NCI-H1436 treated with DMSO at 0.1 percent for 48 hours (cell line): Measurements from ENCODE around the gene SLC13A4.
"Not testable (repeated sequence)": the region's sequence is repeated elsewhere in the genome, so short reads cannot be mapped to it uniquely, and the experiment has no call there.

Experiments used
- DNase-seq: peaks from one replicate; lab custom pipeline; 2025; lab: John Stamatoyannopoulos, UW

SLC13A4 gene

DNA sequence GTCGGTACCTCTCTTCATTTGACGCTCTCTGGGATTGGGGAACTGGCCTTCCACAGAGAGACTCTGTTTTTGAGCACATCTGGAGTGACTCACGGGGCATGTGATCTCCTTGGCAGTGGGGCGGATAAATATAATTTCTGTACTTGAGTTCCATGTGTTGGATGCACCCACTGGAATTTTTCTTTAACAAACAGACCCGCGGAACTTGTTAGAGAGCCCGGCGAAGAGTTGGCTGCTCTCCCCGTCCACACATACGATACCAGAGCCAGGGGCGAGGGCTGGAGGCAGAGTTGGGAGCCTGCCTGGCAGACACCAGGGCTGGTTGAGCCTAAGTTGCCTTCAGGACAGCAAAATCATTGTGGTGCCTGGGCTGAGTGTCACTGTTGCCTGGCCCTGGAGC, 20.8 kb upstream of the SLC13A4 start, which contains the start of gene FAM180A:
Gene FAM180A, minus strand, starts transcription at position 44 of the 400 bp plus-strand sequence. CDS start 233 bp downstream, outside the sequence.
- DNase-seq = no peak

DNA sequence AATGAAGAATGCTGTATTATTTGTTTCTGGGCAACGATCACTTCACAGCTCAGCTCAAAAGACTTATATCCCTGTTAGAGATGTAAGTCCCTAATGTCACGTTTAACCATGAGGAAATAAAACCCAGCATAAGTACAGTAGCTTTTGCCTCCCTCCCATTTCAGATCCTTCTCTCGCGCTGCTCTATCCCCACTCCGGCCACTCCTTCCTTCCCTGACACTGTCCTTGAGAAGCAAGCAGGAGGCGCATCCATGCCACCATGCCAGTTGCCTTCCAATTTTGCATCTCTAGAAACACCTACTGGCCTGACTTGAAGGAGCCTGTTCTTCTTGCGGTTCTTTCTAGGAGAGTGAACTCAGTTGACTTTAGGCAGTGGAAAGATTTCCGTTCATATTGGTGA, 19.4 kb upstream of the SLC13A4 start:
- DNase-seq = no peak

DNA sequence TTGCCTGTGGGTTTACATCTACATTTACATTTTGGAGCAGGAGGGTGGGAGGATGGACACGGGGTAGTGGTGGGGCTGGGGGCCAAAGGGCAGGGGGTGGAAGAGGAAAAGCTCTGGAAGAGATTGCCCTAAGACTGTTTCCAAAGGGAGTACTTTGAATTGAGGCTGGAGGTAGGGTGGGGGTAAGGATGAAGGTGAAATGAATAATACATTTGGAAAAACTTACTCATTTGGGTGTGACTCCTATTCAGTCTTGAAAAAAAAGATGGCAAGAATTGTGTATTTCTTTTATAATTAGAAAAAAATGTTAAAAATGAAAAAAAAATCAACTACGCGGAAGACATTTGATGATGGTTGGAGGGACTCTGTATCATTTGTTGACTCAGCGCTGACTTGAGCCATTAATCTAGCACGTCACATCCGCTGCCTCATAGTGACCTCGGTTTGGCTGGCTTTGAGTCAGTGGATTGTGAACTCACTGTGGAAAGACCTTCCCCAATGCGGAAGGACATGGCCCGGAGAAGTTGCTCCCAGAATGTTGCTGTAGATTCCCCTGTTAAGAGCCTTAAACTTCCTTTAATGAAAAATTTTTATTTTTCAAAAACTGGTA, 17.8 kb upstream of the SLC13A4 start:
- DNase-seq = no peak

DNA sequence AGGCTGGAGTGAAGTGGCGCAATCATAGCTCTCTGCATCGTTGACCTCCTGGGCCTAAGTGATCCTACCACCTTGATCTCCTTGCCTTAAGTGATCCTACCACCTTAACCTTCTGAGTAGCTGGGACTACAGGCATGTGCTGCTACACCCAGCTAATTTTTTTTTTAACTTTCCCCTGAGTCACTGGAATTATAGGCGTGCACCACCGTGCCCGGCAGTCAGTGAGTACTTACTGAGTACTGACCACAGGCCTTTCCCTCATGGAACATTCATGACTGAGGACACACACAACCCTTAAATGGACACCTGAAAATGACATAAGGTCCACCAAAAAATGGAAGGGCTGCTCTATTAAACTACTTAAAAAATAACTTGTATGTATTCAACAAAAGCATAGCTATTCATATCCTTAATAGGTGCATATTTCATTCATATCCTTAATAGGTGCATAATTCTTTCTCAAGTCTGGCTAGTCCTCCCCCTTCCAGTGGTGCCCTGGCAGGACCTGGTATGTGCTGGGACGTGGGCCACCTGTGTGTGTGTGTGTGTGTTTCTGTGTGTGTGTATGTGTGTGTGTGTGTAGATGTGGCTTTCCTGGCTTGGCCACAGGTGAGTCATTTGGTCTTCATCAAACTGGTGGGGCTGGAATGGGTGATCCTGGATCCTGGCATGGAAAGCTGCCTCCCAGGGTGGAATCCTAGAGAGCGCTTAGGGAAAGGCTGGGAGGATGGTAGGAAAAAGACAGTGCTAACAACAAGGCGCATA, 17.1 kb upstream of the SLC13A4 start:
- DNase-seq = no peak

DNA sequence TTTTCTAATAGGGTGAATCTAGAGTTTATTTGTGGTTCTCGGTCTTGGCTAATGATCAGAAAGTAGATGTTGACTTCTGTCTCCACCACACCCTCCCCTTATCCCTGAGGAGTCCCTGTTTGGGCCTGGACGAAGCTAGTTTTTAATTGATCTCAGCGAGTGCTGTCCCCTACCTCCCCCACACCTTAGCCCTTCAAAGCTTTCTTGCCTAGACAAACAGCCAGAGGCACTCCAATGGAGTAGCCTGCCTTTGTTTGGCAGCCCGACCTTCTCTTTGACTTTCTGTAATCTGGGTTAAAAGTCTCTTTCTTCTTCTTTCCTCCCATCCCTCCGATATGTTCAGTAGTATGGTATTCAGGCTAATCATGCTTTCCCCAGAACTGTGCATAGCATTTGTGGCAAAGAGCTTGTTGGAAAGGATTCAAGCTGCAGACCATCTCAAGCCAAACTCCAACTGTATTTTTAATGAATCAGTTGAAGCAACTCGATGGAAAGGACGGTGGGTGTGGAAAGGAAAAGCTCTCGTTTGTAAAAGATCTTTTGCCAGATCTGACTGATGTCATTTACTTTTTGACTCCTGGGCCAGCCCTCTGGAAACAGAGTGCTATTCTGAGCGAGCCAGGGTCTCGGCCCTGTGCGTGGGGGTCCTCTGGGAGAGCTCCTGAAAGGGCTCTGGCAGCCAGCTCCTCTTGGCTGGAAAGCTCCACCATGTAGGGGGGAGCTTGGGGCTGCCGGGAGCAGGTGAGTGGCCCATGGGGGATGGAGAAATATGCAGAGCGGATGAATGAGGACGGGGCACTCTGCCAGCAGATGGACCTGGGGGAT, 16.1 kb upstream of the SLC13A4 start:
- DNase-seq = peak; percentile 2

DNA sequence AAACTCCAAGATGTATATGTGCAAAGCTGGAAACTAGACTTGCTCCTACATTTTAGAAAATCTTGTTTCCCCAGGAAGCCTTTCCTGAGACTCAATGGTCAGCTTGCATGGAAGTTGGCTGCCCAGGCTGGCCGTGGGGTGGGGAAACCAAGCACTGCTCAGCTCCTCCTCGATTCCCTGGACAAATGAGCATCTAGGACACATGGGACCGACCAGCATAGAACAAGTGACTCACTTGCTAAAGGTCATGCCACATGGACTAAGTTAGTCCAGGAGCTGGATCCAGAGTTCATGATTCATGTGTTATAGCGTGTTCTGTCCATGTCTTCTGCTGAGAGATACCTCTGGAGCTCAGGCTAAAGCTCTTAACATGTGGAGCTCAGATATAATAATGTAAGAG, 14.4 kb upstream of the SLC13A4 start:
- DNase-seq = no peak

DNA sequence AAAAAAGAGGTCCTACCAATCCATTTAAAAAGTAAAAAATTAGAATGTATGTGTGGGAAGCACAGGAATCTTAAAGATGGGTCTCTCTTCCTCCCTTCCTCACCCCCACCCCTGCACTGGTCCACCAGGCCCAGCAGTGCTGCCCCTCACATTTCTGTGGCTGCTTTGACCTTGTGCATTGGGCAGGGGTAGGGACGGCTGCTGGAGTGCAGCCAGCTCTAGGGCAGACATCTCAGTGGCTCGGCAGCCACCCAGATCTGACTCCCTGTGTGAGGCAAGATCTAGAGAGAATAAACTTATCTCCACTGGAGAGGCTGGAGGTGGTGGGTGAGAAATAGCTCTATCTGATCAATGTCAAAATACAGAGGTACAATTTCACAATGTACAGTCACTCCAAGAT, 13.9 kb upstream of the SLC13A4 start:
- no peak for DNase-seq

DNA sequence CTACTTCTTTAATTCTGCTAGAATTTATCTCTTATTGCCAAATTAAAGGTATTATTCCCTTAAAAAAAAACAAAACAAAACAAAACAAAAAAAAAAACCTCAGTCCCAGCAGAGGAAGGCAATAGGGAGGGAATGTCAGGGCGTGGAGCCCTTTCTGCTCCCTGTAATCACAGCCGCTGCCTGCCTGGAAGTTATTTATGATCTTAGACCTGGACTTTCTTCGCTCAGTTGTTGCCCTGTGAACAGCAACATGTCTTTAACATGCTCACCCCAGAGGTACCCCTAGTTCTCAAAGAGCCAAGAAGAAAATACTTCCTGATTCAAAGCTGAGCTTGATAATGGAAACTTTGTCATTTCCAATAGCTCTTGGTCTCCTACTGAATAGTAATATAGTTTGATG, 12.9 kb upstream of the SLC13A4 start:
- no peak for DNase-seq

DNA sequence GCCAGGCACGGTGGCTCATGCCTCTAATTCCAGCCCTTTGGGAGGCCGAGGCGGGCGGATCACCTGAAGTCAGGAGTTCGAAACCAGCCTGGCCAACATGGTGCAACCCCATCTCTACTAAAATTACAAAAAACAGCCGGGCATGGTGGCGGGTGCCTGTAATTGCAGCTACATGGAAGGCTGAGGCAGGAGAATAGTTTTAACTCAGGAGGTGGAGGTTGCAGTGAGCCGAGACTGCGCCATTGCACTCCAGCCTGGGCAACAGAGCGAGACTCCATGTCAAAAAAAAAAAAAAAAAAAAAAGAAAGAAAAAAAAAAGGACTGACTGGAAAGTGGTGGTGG, 9.3 kb upstream of the SLC13A4 start:
- DNase-seq = not testable (repeated sequence)

DNA sequence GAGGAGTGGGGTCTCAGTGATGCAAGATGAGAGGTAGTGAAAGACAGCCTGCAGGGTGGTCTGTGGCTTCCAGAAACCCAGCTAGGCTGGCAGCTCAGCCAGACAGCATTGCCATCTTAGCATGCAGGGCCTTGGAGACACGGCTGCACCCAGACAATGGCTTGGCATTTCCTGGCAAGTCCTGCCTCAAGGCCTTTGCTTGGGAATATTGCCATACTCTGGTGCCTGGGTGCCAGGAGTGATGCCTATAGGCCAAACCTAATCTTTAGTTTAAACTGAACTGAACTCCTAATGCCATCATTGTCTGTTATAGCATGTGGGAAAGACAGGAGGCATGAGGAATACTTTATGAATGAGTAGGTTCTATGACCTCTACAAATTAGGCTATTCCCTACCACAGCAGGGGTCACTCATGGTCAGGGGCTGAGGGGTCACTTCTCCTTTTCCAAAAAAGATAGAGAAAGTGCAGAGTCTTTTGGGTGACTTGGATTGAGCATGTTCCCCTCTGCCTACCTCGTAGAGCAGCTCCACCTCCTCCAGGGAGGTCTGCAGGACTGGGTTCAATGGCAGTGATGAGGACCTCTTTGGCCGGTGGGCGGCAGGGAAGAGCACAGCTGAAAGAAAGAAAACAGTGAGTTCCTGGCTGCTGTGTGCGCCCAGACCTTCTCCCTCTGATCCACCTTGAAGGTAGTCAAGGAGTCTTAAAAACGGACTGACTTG, 8.8 kb upstream of the SLC13A4 start:
- no peak for DNase-seq

DNA sequence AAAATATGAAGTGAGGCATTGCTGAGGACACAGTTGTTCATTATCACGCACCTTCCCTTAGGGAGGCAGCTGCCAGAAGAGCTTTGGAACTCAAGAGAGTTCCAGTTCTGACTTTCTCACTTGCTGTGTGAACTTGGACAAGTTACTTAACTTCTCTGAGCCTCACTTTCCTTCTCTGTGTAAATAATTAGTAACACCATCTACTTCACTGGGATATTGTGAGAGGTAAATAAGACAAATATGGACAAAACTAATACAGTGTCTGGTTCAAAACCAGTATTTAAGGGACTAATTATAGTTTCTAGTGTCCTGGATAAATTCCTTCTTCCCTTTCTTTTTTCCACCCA, 6.3 kb upstream of the SLC13A4 start:
- DNase-seq = no peak

DNA sequence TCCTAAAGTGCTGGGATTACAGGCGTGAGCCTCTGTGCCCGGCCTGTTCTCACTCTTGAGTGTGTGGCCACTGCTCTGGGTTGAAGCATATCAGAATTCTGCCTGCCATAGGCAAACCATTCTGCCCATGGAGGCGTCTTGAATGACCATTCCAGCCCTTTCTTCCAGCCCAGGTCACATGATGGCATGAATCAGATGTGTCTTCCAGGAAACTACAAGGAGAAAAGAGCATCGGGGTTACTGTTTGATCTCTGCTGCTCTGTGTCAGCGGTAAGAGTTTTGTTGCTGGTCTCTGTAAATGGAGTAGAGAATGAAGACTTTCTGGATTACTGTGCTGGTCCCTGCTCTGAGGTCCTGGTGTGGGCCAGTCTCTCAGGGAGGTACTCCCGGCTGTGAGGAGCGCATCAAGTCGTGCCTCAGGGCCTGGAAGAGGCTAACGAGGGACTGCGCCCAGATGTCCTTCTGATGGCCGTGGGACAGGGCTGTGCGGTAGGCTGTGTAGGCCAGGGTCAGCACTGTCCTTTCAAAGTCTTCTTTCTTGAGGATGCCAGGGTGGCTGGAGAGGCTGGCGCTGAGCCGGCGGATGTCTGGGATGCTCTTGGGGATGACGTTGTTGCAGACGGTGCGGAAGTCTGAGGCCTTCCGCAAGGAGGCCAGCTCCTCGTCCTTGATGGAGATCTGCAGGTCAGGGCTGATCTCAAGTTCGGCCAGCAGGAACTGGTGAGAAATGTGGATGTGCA, 5.8 kb upstream of the SLC13A4 start:
- no peak for DNase-seq

DNA sequence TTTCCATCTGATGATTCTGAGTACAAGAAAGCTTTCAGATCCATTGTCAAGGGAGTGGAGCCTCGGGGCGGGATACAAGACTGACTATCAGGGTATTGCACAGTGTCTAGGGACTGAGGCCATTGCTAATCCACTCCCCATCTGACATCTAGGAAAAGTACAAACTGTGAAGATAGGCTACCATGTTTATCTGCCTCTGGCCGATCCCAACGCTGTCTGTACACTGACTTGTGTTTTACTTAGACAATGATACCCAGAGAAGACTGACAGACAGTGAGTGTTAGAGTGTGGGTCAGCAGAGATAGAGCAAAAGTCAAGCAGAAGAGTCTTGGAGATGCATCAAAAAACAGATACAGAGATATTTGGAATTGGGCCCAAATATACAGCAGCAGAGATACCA, 3.1 kb upstream of the SLC13A4 start:
- no peak for DNase-seq

DNA sequence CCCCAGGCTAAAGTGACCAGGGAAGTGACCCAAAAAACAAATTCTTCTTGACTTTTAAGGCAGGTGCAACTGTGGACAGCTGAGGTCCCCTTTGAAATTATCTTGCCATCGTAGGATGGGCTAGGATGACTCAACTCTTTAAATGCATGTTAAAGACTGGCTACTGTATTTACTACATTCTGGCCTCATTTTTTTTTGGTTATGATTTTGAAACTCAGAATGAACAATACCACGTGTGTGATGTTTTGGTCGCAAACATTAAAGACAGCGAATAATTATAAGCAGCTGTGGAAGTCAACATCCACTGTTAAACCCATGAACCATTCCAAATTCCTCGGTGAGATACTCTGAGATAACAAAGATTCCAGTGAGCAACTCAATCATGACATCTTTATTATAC, 1.2 kb upstream of the SLC13A4 start:
- no peak for DNase-seq

DNA sequence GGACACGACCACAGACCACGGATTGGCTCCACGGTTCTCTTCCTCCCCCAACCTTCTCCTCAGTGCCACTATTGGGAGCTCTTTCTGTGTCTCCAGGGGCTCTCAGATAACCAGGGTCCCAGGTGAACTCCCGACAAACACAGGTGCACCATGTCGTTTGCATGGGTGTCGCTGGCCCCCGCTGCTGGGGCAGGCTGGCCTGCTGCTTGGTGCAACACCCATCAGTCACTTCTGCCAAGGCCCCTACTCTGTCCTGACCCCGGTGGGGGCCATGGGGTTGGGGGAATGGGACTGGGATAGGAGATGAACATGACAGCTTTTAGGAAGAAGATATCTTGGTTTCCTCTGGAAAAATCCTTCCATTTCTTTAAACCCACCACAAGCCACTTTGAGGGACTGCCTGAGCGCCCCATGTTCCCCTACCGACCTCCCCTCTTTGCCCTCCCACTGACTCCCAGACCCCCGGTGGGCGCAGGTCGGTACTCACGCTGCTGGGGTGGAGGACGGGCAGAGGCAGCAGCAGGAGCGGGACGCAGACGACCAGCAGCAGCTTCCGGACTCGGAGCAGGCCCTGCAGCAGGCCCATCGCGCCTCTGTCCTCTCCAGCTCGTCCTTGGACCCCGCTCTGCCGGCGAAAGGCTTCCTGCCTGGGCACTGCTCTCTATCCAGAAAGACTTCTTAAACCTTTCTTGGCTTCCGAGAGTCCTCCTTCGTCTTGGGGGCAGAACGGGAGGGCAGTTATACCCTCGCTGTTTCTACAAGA, 894 bp downstream of the SLC13A4 start:
- no peak for DNase-seq

DNA sequence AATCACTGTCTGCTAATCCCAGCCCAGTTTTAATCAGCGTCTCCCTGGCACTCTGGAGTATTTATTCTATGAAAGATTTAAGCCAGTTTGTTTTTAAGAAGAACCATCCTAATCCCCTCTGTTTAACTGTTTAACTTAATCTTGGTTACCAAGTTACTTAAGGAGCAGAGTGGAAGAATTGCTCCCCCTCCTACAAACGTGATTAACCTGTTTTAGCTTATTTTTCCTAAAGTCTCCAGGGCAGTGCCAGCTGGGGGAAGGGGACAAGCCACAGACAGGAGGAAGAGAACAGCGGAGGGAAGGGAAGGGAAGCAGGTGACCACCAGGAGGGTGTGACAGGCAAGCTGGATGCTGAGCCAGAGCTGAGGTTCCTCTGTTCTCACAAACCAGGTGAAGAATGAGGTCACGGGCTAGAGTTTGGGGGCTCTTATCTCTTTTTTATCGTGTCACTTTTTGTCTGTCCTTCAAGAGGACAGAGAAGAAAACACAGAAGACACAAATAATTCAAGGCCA, 1.7 kb downstream of the SLC13A4 start:
- no peak for DNase-seq

DNA sequence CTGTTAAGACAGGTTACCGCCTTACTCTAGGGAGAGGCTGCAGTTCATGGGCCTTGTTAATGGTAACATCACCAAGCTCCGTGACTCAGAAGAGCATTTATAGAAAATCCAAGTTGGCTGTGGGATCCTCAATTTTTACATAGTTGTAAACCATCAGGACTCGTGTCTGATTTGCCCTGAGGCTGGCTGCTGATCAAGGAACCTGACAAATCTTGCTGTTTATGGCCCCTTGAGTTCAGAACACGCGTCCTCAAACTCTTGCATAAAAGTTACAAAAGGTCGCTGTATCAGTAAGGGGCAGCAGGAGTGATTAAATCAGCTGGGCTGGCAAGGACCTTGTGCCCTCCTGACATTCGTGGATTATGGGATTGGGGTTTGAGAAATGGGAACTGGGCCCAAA, 4.6 kb downstream of the SLC13A4 start:
- DNase-seq = no peak

DNA sequence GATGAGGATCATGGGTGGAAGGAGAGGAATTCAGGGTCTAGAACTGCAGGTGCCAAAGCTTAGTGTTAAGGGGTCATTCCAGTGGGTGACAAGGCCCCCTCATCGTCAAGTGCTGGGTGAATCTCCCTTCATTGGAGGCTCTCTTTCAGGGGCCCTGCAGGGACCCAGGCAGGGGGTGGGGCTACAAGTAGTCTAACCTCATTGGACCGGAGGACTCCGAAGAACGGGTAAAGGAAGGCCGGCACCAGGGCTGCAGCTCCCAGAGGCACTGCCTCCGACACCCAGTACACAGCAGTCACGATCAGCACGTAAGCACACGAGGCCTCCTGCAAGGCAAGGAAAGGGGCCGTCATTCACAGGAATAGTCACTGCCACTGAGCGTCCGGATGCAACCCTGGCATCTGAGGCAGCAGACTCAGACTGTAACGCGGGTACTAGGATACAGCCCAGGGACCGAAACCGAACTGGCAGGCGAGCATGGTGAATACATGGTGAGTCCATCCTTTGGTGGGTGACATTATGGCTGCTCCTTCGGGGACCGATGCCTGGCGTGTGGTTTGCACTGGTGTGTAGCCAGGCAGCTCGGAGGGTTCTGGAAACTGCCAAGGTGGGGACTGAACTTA, 6.7 kb downstream of the SLC13A4 start:
- DNase-seq = no peak

DNA sequence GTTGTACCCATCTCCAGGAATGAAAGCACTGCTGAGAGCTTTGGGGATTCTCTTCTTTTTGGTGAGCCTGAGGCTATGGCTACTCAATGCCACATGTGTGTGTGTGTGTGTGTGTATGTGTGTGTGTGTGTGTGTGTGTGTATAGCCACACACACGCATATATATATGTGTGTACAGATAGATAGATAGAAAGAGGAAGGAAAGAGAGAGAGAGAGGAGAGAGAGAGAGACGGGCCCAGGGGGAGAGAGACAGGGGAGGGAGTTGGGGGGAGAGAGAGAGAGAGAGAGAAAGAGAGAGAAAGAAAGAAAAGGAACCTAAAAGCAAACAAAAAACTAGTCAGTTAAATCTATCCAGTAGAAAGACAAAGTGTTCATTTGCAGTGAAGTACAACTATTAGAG, 8.3 kb downstream of the SLC13A4 start:
- no peak for DNase-seq

DNA sequence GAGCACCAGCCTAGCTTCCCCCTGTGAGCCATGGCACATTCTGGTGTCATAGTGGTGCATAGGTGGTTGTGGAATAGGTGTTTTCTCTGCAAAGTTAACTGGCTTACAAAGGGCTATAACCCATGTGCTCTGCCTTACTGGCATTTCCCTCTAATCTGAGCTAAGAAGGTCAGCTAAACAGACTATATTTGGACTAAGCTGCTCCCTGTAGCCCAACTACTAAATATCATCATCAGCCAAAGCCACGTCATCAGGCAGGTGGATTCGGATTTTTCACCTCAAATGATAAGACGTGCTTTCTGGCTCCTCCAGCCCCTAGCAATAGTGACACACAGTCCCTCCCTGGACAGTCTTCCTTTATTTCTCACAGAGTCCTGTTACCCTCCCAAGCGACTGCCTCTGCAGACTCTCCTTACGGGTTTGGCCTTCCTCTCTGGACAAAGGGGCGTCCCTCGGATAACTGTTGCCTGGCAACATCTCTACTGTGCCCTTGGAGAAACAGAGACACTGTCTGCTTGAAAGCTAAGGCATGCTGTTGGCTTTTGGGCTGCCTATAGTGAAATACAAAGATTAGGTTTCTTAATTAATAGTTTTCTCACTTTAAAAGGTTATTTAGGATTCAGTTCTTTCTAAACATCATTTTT, 9.1 kb downstream of the SLC13A4 start:
- no peak for DNase-seq
